H1 (cell line): Measurements from ENCODE around the gene MTRFR. TPM values are rescaled to one million over a fixed set of nuclear protein-coding genes. Genes with fewer than 3 reads are reported as not detected.

ENCODE experiments used
- ASH2L ChIP-seq: fragments of 200-600, 300-600 bp; sonication (generic); IDR thresholded peaks from one replicate; pipeline ENCODE4 v1.7.1; 2017; ENCODE audit warnings: low read length
- CEBPB ChIP-seq: IDR thresholded peaks from 2 replicates; pipeline ENCODE4 v1.6.1; 2012; ENCODE audit warnings: low read depth, low read length
- KDM5A ChIP-seq: fragments of 200-600 bp; IDR thresholded peaks from 2 replicates; pipeline ENCODE4 v1.7.1; 2012; ENCODE audit warnings: mild to moderate bottlenecking, low read length, inconsistent platforms, mixed read lengths
- NANOG ChIP-seq: IDR thresholded peaks from 2 replicates; pipeline ENCODE4 v1.6.1; 2011; ENCODE audit warnings: low read length, low read depth, mild to moderate bottlenecking, inconsistent platforms; ENCODE audit not compliant: insufficient read depth, poor library complexity, severe bottlenecking
- YY1 ChIP-seq: IDR thresholded peaks from 2 replicates; pipeline ENCODE4 v1.6.1; 2011; ENCODE audit warnings: low read depth, mild to moderate bottlenecking, low read length
- polyA plus RNA-seq, 7 experiments: library from polyadenylated mRNA; depleted of rRNA in 3 of 7; stranded (reverse) in 5 of 7; unstranded in 2 of 7; fragments of >200 nt in 5 of 7; fragments of 200-250 nt in 2 of 7; gene quantifications; 1 replicate in 5 of 7; 2 replicates in 1 of 7; 4 replicates in 1 of 7; pipeline versions ENCODE4 v1.2.1 to v1.2.3, GENCODE V29; 2011 to 2013; ENCODE audit warnings: missing spikeins in 2 of 7, mixed read lengths in 2 of 7
- total RNA-seq: library from RNA; stranded (reverse); fragmentation: NEBNext Ultra II Directional; extraction: Animal tissue kit (Norgen Biotek cat#: 25700); gene quantifications from 2 replicates; pipeline ENCODE4 v1.2.1, GENCODE V29; 2021
- TF ChIP-seq, protein P1 (sequence below): fragments of 300-600 bp; sonication (generic); IDR thresholded peaks from 2 replicates; pipeline ENCODE4 v1.7.1; 2012; ENCODE audit warnings: low read length, moderate library complexity, mild to moderate bottlenecking, inconsistent platforms; ENCODE audit not compliant: insufficient replicate concordance

MTRFR gene
- total and polyA plus RNA-seq, 2 of the 8 experiments (the other 6 are each of a cell fraction or from before 2014, with no cell fraction given), result 9.2 to 12.9 TPM

DNA sequence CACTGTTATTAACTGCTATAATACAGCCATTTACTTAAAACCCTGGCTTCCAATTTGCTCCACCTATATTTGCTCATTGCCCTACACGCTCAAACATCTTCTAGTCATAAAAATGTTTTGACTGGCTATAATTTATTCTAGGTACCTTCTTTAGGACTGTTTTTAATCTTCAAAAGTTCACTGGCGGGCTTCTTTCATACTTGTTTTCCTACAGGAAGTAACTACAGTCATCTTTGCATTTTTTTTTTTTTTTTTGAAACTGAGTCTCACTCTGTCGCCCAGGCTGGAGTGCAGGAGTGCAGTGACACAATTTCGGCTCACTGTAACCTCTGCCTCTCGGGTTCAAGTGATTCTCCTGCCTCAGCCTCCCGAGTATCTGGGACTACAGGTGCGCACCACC, 32.8 kb upstream of the MTRFR start (continued):
- TF ChIP-seq, protein P1, sequence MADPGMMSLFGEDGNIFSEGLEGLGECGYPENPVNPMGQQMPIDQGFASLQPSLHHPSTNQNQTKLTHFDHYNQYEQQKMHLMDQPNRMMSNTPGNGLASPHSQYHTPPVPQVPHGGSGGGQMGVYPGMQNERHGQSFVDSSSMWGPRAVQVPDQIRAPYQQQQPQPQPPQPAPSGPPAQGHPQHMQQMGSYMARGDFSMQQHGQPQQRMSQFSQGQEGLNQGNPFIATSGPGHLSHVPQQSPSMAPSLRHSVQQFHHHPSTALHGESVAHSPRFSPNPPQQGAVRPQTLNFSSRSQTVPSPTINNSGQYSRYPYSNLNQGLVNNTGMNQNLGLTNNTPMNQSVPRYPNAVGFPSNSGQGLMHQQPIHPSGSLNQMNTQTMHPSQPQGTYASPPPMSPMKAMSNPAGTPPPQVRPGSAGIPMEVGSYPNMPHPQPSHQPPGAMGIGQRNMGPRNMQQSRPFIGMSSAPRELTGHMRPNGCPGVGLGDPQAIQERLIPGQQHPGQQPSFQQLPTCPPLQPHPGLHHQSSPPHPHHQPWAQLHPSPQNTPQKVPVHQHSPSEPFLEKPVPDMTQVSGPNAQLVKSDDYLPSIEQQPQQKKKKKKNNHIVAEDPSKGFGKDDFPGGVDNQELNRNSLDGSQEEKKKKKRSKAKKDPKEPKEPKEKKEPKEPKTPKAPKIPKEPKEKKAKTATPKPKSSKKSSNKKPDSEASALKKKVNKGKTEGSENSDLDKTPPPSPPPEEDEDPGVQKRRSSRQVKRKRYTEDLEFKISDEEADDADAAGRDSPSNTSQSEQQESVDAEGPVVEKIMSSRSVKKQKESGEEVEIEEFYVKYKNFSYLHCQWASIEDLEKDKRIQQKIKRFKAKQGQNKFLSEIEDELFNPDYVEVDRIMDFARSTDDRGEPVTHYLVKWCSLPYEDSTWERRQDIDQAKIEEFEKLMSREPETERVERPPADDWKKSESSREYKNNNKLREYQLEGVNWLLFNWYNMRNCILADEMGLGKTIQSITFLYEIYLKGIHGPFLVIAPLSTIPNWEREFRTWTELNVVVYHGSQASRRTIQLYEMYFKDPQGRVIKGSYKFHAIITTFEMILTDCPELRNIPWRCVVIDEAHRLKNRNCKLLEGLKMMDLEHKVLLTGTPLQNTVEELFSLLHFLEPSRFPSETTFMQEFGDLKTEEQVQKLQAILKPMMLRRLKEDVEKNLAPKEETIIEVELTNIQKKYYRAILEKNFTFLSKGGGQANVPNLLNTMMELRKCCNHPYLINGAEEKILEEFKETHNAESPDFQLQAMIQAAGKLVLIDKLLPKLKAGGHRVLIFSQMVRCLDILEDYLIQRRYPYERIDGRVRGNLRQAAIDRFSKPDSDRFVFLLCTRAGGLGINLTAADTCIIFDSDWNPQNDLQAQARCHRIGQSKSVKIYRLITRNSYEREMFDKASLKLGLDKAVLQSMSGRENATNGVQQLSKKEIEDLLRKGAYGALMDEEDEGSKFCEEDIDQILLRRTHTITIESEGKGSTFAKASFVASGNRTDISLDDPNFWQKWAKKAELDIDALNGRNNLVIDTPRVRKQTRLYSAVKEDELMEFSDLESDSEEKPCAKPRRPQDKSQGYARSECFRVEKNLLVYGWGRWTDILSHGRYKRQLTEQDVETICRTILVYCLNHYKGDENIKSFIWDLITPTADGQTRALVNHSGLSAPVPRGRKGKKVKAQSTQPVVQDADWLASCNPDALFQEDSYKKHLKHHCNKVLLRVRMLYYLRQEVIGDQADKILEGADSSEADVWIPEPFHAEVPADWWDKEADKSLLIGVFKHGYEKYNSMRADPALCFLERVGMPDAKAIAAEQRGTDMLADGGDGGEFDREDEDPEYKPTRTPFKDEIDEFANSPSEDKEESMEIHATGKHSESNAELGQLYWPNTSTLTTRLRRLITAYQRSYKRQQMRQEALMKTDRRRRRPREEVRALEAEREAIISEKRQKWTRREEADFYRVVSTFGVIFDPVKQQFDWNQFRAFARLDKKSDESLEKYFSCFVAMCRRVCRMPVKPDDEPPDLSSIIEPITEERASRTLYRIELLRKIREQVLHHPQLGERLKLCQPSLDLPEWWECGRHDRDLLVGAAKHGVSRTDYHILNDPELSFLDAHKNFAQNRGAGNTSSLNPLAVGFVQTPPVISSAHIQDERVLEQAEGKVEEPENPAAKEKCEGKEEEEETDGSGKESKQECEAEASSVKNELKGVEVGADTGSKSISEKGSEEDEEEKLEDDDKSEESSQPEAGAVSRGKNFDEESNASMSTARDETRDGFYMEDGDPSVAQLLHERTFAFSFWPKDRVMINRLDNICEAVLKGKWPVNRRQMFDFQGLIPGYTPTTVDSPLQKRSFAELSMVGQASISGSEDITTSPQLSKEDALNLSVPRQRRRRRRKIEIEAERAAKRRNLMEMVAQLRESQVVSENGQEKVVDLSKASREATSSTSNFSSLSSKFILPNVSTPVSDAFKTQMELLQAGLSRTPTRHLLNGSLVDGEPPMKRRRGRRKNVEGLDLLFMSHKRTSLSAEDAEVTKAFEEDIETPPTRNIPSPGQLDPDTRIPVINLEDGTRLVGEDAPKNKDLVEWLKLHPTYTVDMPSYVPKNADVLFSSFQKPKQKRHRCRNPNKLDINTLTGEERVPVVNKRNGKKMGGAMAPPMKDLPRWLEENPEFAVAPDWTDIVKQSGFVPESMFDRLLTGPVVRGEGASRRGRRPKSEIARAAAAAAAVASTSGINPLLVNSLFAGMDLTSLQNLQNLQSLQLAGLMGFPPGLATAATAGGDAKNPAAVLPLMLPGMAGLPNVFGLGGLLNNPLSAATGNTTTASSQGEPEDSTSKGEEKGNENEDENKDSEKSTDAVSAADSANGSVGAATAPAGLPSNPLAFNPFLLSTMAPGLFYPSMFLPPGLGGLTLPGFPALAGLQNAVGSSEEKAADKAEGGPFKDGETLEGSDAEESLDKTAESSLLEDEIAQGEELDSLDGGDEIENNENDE, result no peak
- no peak for TF ChIP-seq ASH2L
- TF ChIP-seq KDM5A, result no peak
- no peak for TF ChIP-seq YY1
- no peak for TF ChIP-seq NANOG
- no peak for TF ChIP-seq CEBPB
